B cell (primary cell): ENCODE measurements around the gene BRMS1.

Experiments used
- CTCF ChIP-seq: fragments of 200-600 bp; IDR thresholded peaks from one replicate; pipeline ENCODE4 v1.8.0; 2022; ENCODE audit warnings: antibody characterized with exemption, mild to moderate bottlenecking
- EZH2 ChIP-seq: IDR thresholded peaks from 2 replicates; pipeline ENCODE4 v1.6.1; 2012; ENCODE audit warnings: borderline replicate concordance, low read depth, mild to moderate bottlenecking, moderate library complexity, low read length; ENCODE audit not compliant: insufficient read depth, poor library complexity, severe bottlenecking

GRCh38 chr11:66294626-66295620, 50.0 kb downstream of the BRMS1 start:
- TF ChIP-seq EZH2 (no peak), CTCF (no peak)
